G401.6 (cell line): ENCODE data around the gene ATP6V1A.
"Not testable (repeated sequence)": the region's sequence is repeated elsewhere in the genome, so short reads cannot be mapped to it uniquely, and the experiment has no call there.

Source experiments
- FAIRE-seq: peaks from 2 replicates; lab custom pipeline; 2012; peaks lifted over from hg19 to GRCh38; lab: Jason Lieb, UNC

Gene ATP6V1A

DNA sequence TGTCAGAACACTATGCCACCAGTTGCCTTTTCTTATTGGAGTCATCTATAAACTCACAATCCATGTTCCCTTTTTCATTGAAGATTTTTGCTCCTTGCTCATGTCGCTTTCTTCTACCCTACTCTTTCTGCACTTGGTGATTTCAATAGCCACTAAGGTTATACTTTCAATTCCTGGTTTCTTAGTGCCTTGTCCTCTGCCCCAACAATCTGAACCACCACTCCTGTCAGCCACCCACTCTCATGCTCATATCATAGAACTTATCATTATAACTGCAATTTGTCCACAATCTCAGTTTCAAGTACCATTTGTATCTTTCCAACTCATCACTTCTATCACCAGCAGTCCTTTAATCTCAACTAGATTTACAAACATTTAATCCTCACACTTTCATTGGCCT is 81.8 kb downstream of the ATP6V1A start:
- no peak for FAIRE-seq

DNA sequence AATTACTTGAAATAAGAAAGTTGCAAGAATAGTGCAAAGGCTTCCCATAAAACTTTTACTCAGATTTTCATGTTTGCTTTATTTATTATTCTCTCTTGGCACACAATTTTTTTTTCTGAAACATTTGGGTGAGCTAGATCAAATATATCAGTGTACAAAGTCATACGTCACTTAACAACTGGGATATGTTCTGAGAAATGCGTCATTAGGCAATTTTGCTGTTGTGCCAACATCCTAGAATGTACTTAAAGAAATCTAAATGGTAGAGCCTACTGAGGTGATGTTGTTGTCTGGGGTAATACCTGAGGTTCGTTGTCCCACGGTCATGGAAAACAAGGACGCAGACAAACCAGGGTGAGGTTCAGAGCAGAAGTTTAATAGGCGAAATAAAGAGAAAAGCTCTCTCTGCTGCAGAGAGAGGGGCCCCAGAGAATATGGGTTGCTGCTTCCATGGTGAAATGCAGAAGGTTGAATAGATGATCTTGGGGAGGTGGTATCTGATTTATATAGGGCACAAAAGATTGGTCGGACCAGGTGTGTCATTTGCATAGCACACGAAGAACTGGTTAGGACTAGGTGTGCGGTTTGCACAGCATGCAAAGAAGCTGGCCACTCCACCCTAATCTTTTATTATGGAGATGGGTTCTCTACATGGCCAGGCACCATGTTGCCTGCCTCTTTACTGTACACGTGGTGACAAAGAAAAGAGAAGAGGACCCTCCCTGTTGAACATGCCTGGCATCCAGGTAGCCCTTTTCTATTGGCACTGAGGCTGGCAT is 82.9 kb downstream of the ATP6V1A start:
- no peak for FAIRE-seq

DNA sequence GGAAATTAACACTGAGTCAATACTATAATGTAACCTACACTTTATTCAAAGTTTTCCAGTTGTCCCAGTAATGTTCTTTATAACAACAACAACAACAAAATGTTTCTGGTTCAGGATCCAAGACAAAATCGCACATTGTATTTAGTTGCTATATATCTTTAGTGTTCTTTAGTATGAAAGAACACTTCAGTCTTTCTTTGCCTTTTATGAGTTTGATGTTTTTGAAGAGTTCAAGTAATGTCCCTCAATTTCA is 84.2 kb downstream of the ATP6V1A start:
- no peak for FAIRE-seq

GRCh38 chr3:113832477-113833164 is 85.8 kb downstream of the ATP6V1A start:
- FAIRE-seq = no peak

DNA sequence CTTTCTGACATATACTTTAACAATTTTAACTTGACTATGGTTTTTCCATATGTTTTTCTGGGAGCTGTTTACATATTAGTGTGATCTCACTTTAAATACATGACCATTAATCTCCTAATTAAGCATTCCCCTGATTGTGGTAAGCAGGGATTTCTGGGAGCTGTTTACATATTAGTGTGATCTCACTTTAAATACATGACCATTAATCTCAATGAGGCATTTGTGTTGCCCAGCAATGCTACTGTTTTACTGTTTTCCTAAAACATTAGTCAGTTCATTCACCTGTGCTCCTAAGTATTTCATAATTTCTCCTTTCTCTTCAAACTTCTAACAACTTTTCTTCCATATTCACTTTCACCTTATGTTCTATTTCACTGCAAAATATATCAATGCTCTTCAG is 88.1 kb downstream of the ATP6V1A start:
- no peak for FAIRE-seq

DNA sequence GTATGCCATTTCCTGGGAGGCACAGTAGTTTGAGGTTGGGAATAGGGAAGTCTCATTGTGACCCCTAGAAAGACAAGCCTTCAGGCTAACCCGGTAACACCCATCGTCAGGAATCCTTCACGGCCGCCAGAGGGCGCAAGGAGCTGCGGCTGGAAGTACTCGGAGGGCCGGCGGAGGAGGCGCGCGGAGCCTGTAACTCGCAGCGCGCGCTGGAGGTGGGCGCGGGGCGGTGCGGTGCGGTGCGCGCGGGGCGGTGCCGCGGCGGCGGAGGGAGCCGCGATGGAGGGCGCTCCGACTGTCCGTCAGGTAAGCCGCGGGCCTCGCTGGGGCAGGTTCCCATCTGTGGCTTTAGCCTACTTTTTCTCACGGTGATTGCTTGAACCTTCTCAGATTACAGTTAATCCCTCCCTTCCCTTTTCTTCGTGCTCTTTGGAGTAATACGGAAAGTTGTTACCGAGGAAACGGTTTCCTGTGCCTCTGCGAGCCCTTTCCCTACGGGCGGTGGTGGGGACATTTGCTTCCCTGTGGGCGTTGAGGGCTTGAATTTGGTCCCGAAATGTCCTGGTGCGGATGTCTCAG is 91.9 kb downstream of the ATP6V1A start, which contains the start of gene GRAMD1C:
Gene GRAMD1C, plus strand, starts transcription at position 158 of the 579 bp plus-strand sequence. Its CDS starts 122 bp downstream, at position 280.
- no peak for FAIRE-seq

DNA sequence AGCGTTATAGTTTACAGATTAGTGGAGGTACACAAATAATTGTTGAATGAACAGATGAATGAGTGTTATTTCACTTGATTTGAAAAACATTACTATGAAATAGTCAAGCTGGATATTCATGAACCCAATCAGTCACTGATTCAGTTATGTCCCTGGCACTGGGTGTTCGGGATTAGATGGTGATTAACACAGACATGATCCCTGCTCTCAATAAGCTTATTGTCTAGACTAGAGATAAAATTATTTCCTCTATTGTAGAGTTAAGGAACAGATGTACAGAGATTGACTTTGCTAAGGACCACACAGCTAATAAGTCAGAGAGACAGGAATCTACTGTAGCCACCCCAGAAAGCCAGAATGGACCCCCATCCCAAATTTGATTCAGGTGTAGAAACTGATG is 92.7 kb downstream of the ATP6V1A start:
- FAIRE-seq = no peak

GRCh38 chr3:113844622-113845222 is 97.9 kb downstream of the ATP6V1A start:
- FAIRE-seq = peak; percentile 96

GRCh38 chr3:113847247-113847646 is 100.4 kb downstream of the ATP6V1A start:
- no peak for FAIRE-seq

- no peak for FAIRE-seq
Observed at GRCh38 chr3:113847664-113848461, 101.0 kb downstream of the ATP6V1A start.

DNA sequence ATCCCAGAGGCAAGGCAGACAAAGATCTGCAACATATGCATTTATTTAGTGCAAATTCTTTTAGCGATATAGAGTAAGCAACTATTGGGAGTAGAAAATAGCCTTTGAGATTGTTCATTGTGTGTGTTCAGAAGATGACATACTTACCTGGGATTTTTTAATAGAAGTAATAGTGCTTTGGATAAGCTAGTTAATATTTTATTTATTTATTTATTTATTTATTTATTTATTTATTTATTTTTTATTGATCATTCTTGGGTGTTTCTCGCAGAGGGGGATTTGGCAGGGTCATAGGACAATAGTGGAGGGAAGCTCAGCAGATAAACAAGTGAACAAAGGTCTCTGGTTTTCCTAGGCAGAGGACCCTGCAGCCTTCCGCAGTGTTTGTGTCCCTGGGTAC is 102.2 kb downstream of the ATP6V1A start:
- not testable (repeated sequence) for FAIRE-seq

GRCh38 chr3:113849841-113850240 is 103.0 kb downstream of the ATP6V1A start:
- not testable (repeated sequence) for FAIRE-seq

- FAIRE-seq = not testable (repeated sequence)
Observed at GRCh38 chr3:113850391-113850790, 103.6 kb downstream of the ATP6V1A start.

DNA sequence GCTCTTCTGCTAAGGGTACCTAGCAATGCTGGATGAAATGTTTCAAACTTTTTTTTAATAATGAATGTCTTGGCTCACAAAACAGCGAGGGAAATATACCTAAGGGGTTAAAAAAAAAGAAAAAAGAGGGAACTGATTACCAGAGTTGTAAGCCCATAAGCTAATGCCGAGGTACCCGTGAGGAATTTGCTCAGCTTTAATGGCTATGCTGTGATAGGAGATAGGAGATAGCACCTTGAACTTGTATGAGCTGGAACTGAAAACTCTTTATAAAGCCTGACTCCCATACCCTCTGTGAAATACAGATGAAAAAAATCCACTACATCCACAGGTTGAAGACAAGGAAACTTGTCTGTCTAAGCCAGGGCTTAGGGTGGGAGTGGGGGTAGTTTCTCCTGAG is 105.7 kb downstream of the ATP6V1A start:
- FAIRE-seq = no peak
